SIG-M5 treated with dmso at 0.1 percent for 504 hours (cell line): ENCODE results near the gene MFSD2A.
"Not testable (repeated sequence)": the region's sequence is repeated elsewhere in the genome, so short reads cannot be mapped to it uniquely, and the experiment has no call there.

ENCODE experiments used
- DNase-seq: peaks from one replicate; lab custom pipeline; 2025; ENCODE audit not compliant: unreplicated experiment; lab: John Stamatoyannopoulos, UW

Gene MFSD2A

DNA sequence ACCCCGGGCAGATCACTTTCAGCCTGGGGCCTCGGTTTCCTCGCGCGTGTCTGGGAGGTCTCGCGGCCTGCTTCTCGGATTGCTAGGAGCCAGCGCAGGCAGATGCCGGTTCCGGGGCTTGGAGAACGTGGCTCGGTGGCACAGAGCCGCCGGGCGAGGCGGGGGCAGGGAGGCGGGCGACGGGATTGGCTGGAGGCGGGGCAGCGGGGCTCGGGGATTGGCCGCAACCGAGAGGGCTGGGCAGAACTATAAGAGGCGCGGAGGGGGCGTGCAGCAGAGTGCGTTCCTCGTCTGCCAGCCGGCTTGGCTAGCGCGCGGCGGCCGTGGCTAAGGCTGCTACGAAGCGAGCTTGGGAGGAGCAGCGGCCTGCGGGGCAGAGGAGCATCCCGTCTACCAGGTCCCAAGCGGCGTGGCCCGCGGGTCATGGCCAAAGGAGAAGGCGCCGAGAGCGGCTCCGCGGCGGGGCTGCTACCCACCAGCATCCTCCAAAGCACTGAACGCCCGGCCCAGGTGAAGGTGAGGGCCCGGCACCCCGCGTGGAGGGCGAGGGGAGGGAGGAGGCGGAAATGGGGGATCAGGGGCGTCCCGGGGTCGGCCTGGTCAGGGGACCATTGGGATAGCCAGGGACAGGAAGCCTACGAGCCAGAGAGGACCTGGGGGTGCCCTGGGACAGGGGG is at the start of gene MFSD2A:
Gene MFSD2A (plus strand): TSS at position 276 of the 677 bp plus-strand sequence. CDS start 148 bp downstream, at position 424.
- DNase-seq, result peak; percentile 88

DNA sequence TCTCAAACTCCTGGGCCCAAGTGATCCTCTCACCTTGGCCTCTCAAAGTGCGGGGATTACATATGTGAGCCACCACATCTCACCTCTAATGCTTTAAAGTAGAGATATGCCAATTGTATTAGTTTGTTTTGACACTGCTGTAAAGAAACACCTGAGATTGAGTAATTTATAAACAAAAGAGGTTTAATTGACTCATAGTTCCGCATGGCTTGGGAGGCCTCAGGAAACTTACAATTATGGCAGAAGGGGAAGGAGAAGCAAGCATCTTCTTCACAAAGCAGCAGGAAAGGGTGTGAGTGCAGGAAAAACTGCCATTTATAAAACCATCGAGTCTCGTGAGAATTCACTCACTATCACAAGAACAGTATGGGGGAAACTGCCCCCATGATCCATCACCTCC is 49.8 kb upstream of the MFSD2A start:
- DNase-seq, result no peak

DNA sequence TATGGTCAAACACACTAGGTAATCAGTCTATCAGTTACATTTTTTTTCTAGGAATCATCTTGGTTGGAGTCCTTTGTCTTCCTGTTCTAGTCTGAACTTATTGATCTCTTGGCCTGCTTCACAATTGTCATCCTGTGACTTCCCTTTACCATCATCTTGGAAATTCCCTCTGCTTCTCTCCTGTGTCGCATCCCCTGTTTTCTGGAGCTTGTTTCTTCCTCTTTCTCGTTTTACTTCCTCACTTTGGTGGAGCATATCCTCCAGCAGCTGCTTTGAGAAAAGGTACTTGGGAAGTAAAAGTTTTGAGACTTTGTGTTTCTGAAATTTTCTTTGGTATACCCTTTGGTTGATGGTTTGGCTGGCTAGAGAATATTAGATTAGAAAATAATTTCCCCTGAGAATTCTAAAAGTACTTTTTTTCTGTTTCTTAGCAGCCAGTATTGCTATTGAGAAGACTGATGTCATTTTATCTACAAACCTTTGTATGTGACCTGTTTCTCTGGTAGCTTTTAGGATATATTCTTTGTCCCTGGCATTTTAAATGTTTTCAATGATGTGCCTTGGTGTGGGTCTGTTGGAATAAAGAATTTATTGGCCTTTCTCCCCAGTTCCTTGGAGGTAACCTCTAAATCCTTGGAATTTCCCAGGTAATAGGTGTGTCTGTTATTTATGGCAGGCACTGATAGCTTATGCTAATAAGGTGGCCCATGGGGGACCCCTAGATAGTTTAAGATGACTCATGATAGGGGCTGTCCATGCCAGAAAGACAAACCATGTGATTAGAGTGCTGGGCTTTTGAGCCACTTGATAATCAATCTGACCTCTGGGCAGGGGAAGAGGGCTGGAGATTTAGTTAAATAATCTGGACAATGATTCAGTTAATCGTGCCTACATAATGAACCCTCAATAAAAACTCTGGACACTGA is 47.2 kb upstream of the MFSD2A start:
- DNase-seq, result peak; percentile 44

- no peak for DNase-seq
Measured at GRCh38 chr1:39908534-39908933, 46.4 kb upstream of the MFSD2A start.

- no peak for DNase-seq
Measured at GRCh38 chr1:39910263-39910662, 44.7 kb upstream of the MFSD2A start.

- not testable (repeated sequence) for DNase-seq
Measured at GRCh38 chr1:39913136-39913535, 41.8 kb upstream of the MFSD2A start.

GRCh38 chr1:39915499-39916129 is 39.3 kb upstream of the MFSD2A start:
- no peak for DNase-seq

GRCh38 chr1:39917825-39918224 is 37.1 kb upstream of the MFSD2A start:
- no peak for DNase-seq

- DNase-seq, result peak; percentile 61
Measured at GRCh38 chr1:39919545-39919944, 35.4 kb upstream of the MFSD2A start.

GRCh38 chr1:39922251-39922688 is 32.7 kb upstream of the MFSD2A start:
- DNase-seq, result no peak

DNA sequence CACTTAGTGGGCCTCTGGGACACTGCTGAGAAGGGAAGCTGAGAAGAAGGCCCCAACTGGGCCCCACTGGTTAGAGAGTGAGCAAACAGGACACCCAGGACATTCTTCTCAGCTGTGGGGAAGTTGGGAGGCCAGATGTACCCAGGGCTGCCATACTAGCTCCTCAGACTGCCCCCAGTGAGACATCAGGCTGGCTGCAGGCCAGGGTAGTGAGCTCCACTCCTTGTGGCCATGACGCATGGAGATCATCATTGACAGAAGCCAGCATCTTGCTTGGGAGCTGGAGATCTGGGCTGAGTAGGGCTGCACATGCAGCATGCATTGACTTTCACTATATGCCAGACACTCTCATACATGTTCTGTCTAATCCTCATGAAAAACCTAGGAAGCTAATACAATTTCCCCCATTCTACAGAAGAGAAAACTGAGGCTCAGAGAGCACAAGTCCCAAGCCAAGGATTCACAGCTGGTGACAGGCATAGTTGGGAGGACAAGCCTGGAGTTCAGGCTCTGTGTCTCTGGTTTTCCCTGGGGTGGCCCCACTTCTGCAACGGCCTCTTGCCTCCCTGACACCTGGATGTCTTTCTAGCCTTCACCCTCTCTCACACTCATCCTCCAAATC is 29.1 kb upstream of the MFSD2A start:
- no peak for DNase-seq

- DNase-seq, result no peak
Measured at GRCh38 chr1:39926343-39926793, 28.6 kb upstream of the MFSD2A start.

DNA sequence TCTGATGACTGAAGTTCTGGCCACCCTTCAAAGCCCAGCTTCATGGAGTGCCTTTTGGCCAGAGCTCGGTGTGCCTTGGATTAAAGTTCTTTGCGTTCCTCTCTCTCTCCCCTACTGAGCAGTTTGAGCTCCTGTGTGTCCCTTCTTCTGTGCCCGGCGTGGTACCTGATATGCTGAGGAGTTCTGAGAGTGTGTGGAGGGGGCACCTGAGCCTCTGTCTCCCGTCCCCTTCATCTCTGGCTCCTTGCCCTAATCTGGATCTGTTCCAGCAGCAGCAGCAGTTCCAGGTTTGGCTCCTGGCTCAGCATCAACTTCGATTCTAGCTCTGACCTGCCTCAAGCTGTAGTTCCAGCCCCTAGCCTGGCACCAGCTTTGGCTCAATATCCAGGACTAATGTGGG is 28.1 kb upstream of the MFSD2A start:
- no peak for DNase-seq

DNA sequence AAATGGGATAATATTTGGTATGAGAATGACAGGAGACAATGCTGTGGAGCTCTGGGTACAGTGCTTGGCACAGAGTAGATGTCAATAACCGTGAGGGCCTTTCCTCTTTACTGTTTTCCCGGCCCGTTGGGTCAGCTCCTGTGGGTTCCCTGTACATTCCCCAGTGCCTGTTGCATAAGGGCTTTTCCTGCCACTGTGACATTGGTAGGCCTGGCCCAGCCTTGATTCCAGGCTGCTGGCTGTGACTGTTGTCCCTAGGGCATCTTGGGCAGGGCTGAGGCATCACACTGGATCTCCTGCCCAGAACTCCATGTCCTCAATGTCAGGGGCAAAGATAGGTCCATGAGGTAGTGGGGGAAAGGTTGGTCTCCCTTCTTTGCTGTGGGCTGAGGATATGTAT is 27.4 kb upstream of the MFSD2A start:
- DNase-seq, result no peak

DNA sequence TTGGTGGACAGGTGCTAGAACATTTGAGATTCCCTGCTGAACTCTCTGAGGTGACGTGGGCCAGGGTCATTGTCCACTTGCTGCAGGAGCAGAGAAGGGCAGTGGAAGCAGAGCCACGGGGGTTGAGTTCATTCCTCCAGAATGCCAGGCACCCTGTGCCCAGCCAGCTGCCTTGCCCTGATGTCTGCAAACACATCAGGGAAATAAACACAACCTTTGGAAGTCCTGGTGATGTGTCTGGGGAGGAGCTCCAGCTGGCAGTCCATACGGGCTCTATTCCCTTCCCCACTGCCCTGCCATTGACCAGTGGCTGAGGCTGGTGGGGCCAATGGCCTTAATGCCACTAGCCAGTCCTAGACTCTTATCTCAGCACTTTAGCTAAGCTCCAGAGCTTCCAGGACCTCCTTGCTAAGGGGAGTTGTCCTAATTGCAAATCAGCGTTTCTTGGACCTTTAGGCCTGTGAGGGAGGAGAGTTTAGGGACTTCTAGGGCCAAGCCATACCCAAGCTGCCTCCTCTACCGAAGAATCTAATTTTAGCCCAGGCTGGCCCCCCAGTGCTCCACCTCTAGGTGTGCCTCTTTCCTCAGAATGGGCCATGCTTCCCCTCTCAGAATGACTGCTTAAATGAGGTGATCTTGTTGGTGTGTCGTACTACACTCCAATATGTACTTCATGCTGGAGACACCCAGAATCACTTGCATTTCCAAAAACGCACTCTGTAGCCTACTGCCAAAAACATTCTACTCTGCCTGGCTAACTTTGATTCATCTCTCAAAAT is 25.9 kb upstream of the MFSD2A start:
- DNase-seq, result no peak

GRCh38 chr1:39933956-39934941 is 20.7 kb upstream of the MFSD2A start:
- DNase-seq, result peak; percentile 96

- peak; percentile 77 for DNase-seq
Measured at GRCh38 chr1:39936724-39937491, 18.0 kb upstream of the MFSD2A start.

DNA sequence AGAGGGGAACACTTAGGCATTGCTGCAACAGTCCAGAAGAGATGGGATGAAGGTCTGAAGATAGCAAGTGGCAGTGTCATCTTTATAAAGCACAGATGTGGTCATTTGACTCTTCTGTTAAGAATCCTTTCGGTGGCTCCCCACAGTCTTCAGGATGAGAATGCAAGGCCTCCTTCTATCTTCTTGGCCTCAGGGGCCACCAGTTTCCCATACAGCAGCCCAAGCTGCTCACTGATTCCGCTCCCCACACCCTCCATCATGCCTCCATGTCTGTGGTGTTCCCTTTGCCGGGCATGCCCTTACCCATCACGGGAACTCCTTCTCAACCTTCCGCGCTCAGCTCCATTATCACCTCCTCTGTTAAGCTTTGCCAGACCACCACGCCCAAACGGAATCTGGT is 16.1 kb upstream of the MFSD2A start:
- DNase-seq, result no peak
